H1 (cell line): ENCODE results near the gene CARD14. TPM values are rescaled to one million over a fixed set of nuclear protein-coding genes. Genes with fewer than 3 reads are reported as not detected.

ENCODE experiments used
- CTCF ChIA-PET: fragments of 300-600 bp; sonication (Branson Sonifier 250); formaldehyde crosslinking; loops from one replicate; lab custom pipeline; 2021; ENCODE audit not compliant: partially characterized antibody; lab: Charles Lee
- POLR2A ChIA-PET: fragments of 300-600 bp; sonication (Branson Sonifier 250); formaldehyde crosslinking; loops from one replicate; lab custom pipeline; 2021; ENCODE audit warnings: inconsistent platforms; ENCODE audit not compliant: partially characterized antibody; lab: Charles Lee
- DNase-seq, 2 experiments: peaks; one replicate each; pipeline versions ENCODE4 v3.0.0 to v3.0.0-alpha.2; 2010 to 2022; ENCODE audit warnings: low spot score in 2 of 2, low read depth in 1 of 2, mixed read lengths in 1 of 2
- FAIRE-seq: peaks from 2 replicates; lab custom pipeline; 2011; peaks lifted over from hg19 to GRCh38; lab: Jason Lieb, UNC
- H2AFZ ChIP-seq: 2 replicates; pipeline ENCODE4 v1.8.1; 2012; ENCODE audit warnings: low read length, inconsistent platforms
- H2AK5ac ChIP-seq: 2 replicates; pipeline ENCODE4 v1.6.1; 2013; ENCODE audit warnings: low read depth, low read length
- H2BK120ac ChIP-seq: replicated peaks from 2 replicates; pipeline ENCODE3; 2013; ENCODE audit warnings: low read depth, low read length, inconsistent platforms
- H2BK12ac ChIP-seq: 2 replicates; pipeline ENCODE4 v1.6.1; 2013; ENCODE audit warnings: low read depth, low read length
- H2BK15ac ChIP-seq: 2 replicates; pipeline ENCODE4 v1.6.1; 2013; ENCODE audit warnings: low read length
- H2BK20ac ChIP-seq: 2 replicates; pipeline ENCODE4 v1.6.1; 2013; ENCODE audit warnings: low read length
- H2BK5ac ChIP-seq: 2 replicates; pipeline ENCODE4 v1.6.1; 2013; ENCODE audit warnings: low read depth, low read length
- H3K14ac ChIP-seq: 2 replicates; pipeline ENCODE4 v1.6.1; 2013; ENCODE audit warnings: inconsistent platforms; ENCODE audit not compliant: insufficient read length
- H3K18ac ChIP-seq: 2 replicates; pipeline ENCODE4 v1.6.1; 2013; ENCODE audit warnings: low read length; ENCODE audit errors: extremely low read depth
- H3K23ac ChIP-seq: 2 replicates; pipeline ENCODE4 v1.6.1; 2013; ENCODE audit warnings: inconsistent platforms; ENCODE audit not compliant: insufficient read length
- H3K23me2 ChIP-seq: 2 replicates; pipeline ENCODE4 v1.6.1; 2013; ENCODE audit warnings: low read depth, low read length
- H3K27ac ChIP-seq: 2 replicates; pipeline ENCODE4 v1.6.1; 2011; ENCODE audit warnings: low read depth, low read length, inconsistent platforms
- H3K27me3 ChIP-seq, 4 experiments: replicated peaks in 1 of 4; 1 replicate in 1 of 4; 2 replicates in 3 of 4; pipeline versions ENCODE4 v1.6.1 to v1.8.1; 2011 to 2013; ENCODE audit warnings: low read length in 3 of 4, mild to moderate bottlenecking in 3 of 4, inconsistent platforms in 2 of 4, mixed read lengths in 2 of 4, moderate library complexity in 1 of 4; ENCODE audit not compliant: control insufficient read depth in 3 of 4, insufficient read depth in 3 of 4; ENCODE audit errors: extremely low read depth in 1 of 4
- H3K36me3 ChIP-seq, 4 experiments: 2 replicates each; pipeline versions ENCODE4 v1.6.1 to v1.8.1; 2011 to 2013; ENCODE audit warnings: mild to moderate bottlenecking in 4 of 4, low read length in 3 of 4, moderate library complexity in 2 of 4, control low read depth in 1 of 4, inconsistent platforms in 1 of 4; ENCODE audit not compliant: insufficient read depth in 4 of 4, control insufficient read depth in 2 of 4
- H3K4ac ChIP-seq: replicated peaks from 2 replicates; pipeline ENCODE3; 2013; ENCODE audit warnings: low read length, low read depth, mixed read lengths, inconsistent platforms; ENCODE audit not compliant: insufficient read length
- H3K4me1 ChIP-seq, 4 experiments: replicated peaks in 1 of 4; 1 replicate in 1 of 4; 2 replicates in 3 of 4; pipeline versions ENCODE4 v1.6.1 to v1.8.1; 2011 to 2013; ENCODE audit warnings: low read length in 3 of 4, inconsistent platforms in 2 of 4, mixed read lengths in 1 of 4; ENCODE audit not compliant: insufficient read depth in 4 of 4, control insufficient read depth in 3 of 4
- H3K4me2 ChIP-seq, 2 experiments: 2 replicates each; pipeline versions ENCODE4 v1.6.1 to v1.8.1; 2011 to 2013; ENCODE audit warnings: low read depth in 2 of 2, low read length in 2 of 2, control low read depth in 1 of 2, inconsistent platforms in 1 of 2, mild to moderate bottlenecking in 1 of 2; ENCODE audit not compliant: insufficient read depth in 1 of 2
- H3K4me3 ChIP-seq, 4 experiments: fragments of 200-600, 300-600 bp in 1 of 4; sonication (generic), shearing (Covaris generic), sonication (Bioruptor Twin) in 1 of 4; 2 replicates each; pipeline versions ENCODE4 v1.5.1 to v1.8.1; 2011 to 2016; ENCODE audit warnings: low read length in 4 of 4, low read depth in 3 of 4, control low read depth in 2 of 4, inconsistent platforms in 2 of 4, mild to moderate bottlenecking in 2 of 4, mixed read lengths in 1 of 4, moderate library complexity in 1 of 4; ENCODE audit not compliant: insufficient read depth in 2 of 4; ENCODE audit errors: extremely low read depth in 1 of 4
- H3K56ac ChIP-seq: replicated peaks from 2 replicates; pipeline ENCODE3; 2013; ENCODE audit warnings: low read depth, mild to moderate bottlenecking, mixed read lengths, low read length, inconsistent platforms; ENCODE audit not compliant: insufficient read length
- H3K79me1 ChIP-seq: 2 replicates; pipeline ENCODE4 v1.6.1; 2013; ENCODE audit warnings: low read depth, low read length, control low read depth
- H3K79me2 ChIP-seq, 2 experiments: 2 replicates each; pipeline versions ENCODE4 v1.6.1 to v1.8.1; 2012 to 2013; ENCODE audit warnings: low read length in 2 of 2, mild to moderate bottlenecking in 2 of 2, inconsistent platforms in 1 of 2; ENCODE audit not compliant: insufficient read depth in 2 of 2, control insufficient read depth in 1 of 2
- H3K9ac ChIP-seq, 4 experiments: replicated peaks in 1 of 4; 1 replicate in 1 of 4; 2 replicates in 3 of 4; pipeline versions ENCODE4 v1.6.1 to v1.8.1; 2011 to 2013; ENCODE audit warnings: low read depth in 3 of 4, low read length in 3 of 4, control low read depth in 2 of 4, mild to moderate bottlenecking in 2 of 4, moderate library complexity in 2 of 4, inconsistent platforms in 1 of 4; ENCODE audit errors: extremely low read depth in 1 of 4
- H3K9me3 ChIP-seq, 2 experiments: 2 replicates each; pipeline versions ENCODE4 v1.6.1 to v1.8.1; 2012 to 2013; ENCODE audit warnings: mild to moderate bottlenecking in 2 of 2, moderate library complexity in 2 of 2, control low read depth in 1 of 2, inconsistent platforms in 1 of 2, low read depth in 1 of 2, low read length in 1 of 2, mixed read lengths in 1 of 2; ENCODE audit not compliant: insufficient read depth in 2 of 2
- H4K20me1 ChIP-seq, 2 experiments: replicated peaks in 1 of 2; 2 replicates each; pipeline versions ENCODE3 to v1.8.1; 2011 to 2013; ENCODE audit warnings: inconsistent platforms in 2 of 2, low read length in 2 of 2, mild to moderate bottlenecking in 1 of 2; ENCODE audit not compliant: insufficient read depth in 2 of 2, control insufficient read depth in 1 of 2
- H4K5ac ChIP-seq: 2 replicates; pipeline ENCODE4 v1.6.1; 2013; ENCODE audit warnings: low read length, low read depth, mixed read lengths, inconsistent platforms; ENCODE audit not compliant: insufficient read length
- H4K8ac ChIP-seq: 2 replicates; pipeline ENCODE4 v1.8.0; 2013; ENCODE audit warnings: mild to moderate bottlenecking, moderate library complexity, low read length, inconsistent platforms; ENCODE audit not compliant: insufficient read depth; ENCODE audit errors: extremely low read depth
- H4K91ac ChIP-seq: replicated peaks from 2 replicates; pipeline ENCODE3; 2013; ENCODE audit warnings: low read length, mixed read lengths, inconsistent platforms; ENCODE audit not compliant: insufficient read length
- BACH1 ChIP-seq: IDR thresholded peaks from 2 replicates; pipeline ENCODE4 v1.6.1; 2012; ENCODE audit warnings: low read length, improper control_type of control experiment
- CEBPB ChIP-seq: IDR thresholded peaks from 2 replicates; pipeline ENCODE4 v1.6.1; 2012; ENCODE audit warnings: low read depth, low read length
- EP300 ChIP-seq, 2 experiments: IDR thresholded peaks; 1 replicate in 1 of 2; 2 replicates in 1 of 2; pipeline ENCODE4 v1.6.1; 2011 to 2012; ENCODE audit warnings: low read depth in 2 of 2, low read length in 2 of 2, mild to moderate bottlenecking in 2 of 2, borderline replicate concordance in 1 of 2, inconsistent platforms in 1 of 2, moderate library complexity in 1 of 2
- POU5F1 ChIP-seq: IDR thresholded peaks from 2 replicates; pipeline ENCODE4 v1.6.1; 2011; ENCODE audit warnings: low read depth, mild to moderate bottlenecking, low read length, moderate library complexity
- RBBP5 ChIP-seq: IDR thresholded peaks from 2 replicates; pipeline ENCODE4 v1.7.1; 2012; ENCODE audit warnings: low read depth, mild to moderate bottlenecking, inconsistent platforms, low read length, moderate library complexity, borderline replicate concordance
- ZNF274 ChIP-seq: IDR thresholded peaks from 2 replicates; pipeline ENCODE4 v1.7.0; 2012; ENCODE audit warnings: low read length, borderline replicate concordance; ENCODE audit errors: extremely low read depth
- WGBS, 2 experiments: shearing (Covaris generic) in 1 of 2; methylation state at CpG; one replicate each; pipeline versions ENCODE4 v1.1.6 to v1.1.7; 2013 to 2015; ENCODE audit warnings: low lambda C conversion rate in 2 of 2, mixed read lengths in 2 of 2, inconsistent platforms in 1 of 2, low coverage in 1 of 2, missing lambda C conversion rate in 1 of 2; ENCODE audit not compliant: insufficient replicate concordance in 2 of 2, insufficient coverage in 1 of 2, insufficient read length in 1 of 2; ENCODE audit errors: extremely low coverage in 1 of 2, missing lambda C conversion rate in 1 of 2; 5-methylcytosine and 5-hydroxymethylcytosine counted together
- polyA plus RNA-seq, 7 experiments: library from polyadenylated mRNA; depleted of rRNA in 3 of 7; stranded (reverse) in 5 of 7; unstranded in 2 of 7; fragments of >200 nt in 5 of 7; fragments of 200-250 nt in 2 of 7; gene quantifications; 1 replicate in 5 of 7; 2 replicates in 1 of 7; 4 replicates in 1 of 7; pipeline versions ENCODE4 v1.2.1 to v1.2.3, GENCODE V29; 2011 to 2013; ENCODE audit warnings: missing spikeins in 2 of 7, mixed read lengths in 2 of 7
- total RNA-seq: library from RNA; stranded (reverse); fragmentation: NEBNext Ultra II Directional; extraction: Animal tissue kit (Norgen Biotek cat#: 25700); gene quantifications from 2 replicates; pipeline ENCODE4 v1.2.1, GENCODE V29; 2021

Gene CARD14
- total and polyA plus RNA-seq, 2 of the 8 experiments (the other 6 are each of a cell fraction or from before 2014, with no cell fraction given) = 0.08 TPM; not detected in 1

GRCh38 chr17:80176757-80177156 lies 6.9 kb downstream of the CARD14 start:
- FAIRE-seq = no peak
- no peak overlapping the region for H3K18ac ChIP-seq
- no peak overlapping the region for H2BK12ac ChIP-seq
- no peaks in the 10 kb centered on the region for H3K9me3 ChIP-seq
- no peak overlapping the region for H2BK120ac ChIP-seq
- DNase-seq = no peak
- H3K27me3 ChIP-seq = no peaks in the 10 kb centered on the region
- H3K4me1 ChIP-seq = peaks cover 0 to 3% (median under 1%) of the 10 kb centered on the region in 4 experiments; a peak in 2 of 7 replicates
- H3K36me3 ChIP-seq = no peaks in the 10 kb centered on the region
- H3K79me1 ChIP-seq = no peaks in the 10 kb centered on the region
- no peak overlapping the region for H4K8ac ChIP-seq
- H3K56ac ChIP-seq = no peak overlapping the region
- no peak overlapping the region for H2BK20ac ChIP-seq
- H4K5ac ChIP-seq = no peak overlapping the region
- H3K14ac ChIP-seq = no peak overlapping the region
- no peak overlapping the region for H3K23ac ChIP-seq
- H3K79me2 ChIP-seq = no peaks in the 10 kb centered on the region
- no peak overlapping the region for H3K27ac ChIP-seq
- ChIA-PET POLR2A (interaction anchor here (0.8 to 2.5 kb wide), 3 partner anchors 31 to 220 kb away, joined by 3 to 5 read pairs (median 3); no protein-coding TSS in a partner anchor), CTCF (interaction anchor here (1.6 to 2.6 kb wide), 2 partner anchors 15 to 185 kb away, joined by 6 to 10 read pairs; no protein-coding TSS in a partner anchor)
- no peak overlapping the region for H2AK5ac ChIP-seq
- no peak overlapping the region for H3K4ac ChIP-seq
- H2BK5ac ChIP-seq = no peak overlapping the region
- H2AFZ ChIP-seq = no peak overlapping the region
- no peak overlapping the region for H2BK15ac ChIP-seq
- H3K4me3 ChIP-seq = no peak overlapping the region
- H3K4me2 ChIP-seq = no peak overlapping the region
- WGBS, 2 experiments = 90% methylated on average over 11 of the region's 11 CpGs; no CpG with 5 or more reads in 1 of the 2 experiments
- no peaks in the 10 kb centered on the region for H4K20me1 ChIP-seq
- H4K91ac ChIP-seq = no peak overlapping the region
- H3K9ac ChIP-seq = no peak overlapping the region
- no peaks in the 10 kb centered on the region for H3K23me2 ChIP-seq
- TF ChIP-seq EP300 (IDR thresholded peaks at IDR 0.05; ENCODE audit: borderline replicate concordance in 1 of 2, low read depth in 2 of 2, low read length in 2 of 2) (no peak), RBBP5 (no peak), ZNF274 (no peak), BACH1 (no peak), POU5F1 (no peak), CEBPB (no peak)
